ENCODE measurements around the gene PEX11G. TPM values are rescaled to one million over a fixed set of nuclear protein-coding genes. Genes with fewer than 3 reads are reported as not detected.

Gene PEX11G
- total and polyA plus RNA-seq, 2 of the 8 experiments (the other 6 are each of a cell fraction or from before 2014, with no cell fraction given) = 2.1 to 4.3 TPM

GRCh38 chr19:7482584-7483439 lies 6.0 kb downstream of the PEX11G start (continued):
- TF ChIP-seq RBBP5 (IDR thresholded peaks at IDR 0.05; ENCODE audit: borderline replicate concordance, low read depth, low read length) (no peak), SUZ12 (IDR thresholded peaks at IDR 0.05; ENCODE audit: low read length) (no peak), USF2 (IDR thresholded peaks at IDR 0.05; ENCODE audit: low read length) (no peak), BACH1 (IDR thresholded peaks at IDR 0.05; ENCODE audit: low read length) (no peak), E2F6 (IDR thresholded peaks at IDR 0.05) (peak; percentile 10), ATF2 (IDR thresholded peaks at IDR 0.05; ENCODE audit: low read length) (no peak), JUND (IDR thresholded peaks at IDR 0.05; ENCODE audit: low read length) (no peak), RXRA (IDR thresholded peaks at IDR 0.05; ENCODE audit: insufficient read depth, low read depth, low read length) (no peak), ATF3 (IDR thresholded peaks at IDR 0.05; ENCODE audit: insufficient read depth, low read depth, low read length) (no peak), TCF12 (IDR thresholded peaks at IDR 0.05; ENCODE audit: low read depth, low read length) (no peak), CHD2 (IDR thresholded peaks at IDR 0.05; ENCODE audit: low read length) (no peak), SIX5 (IDR thresholded peaks at IDR 0.05; ENCODE audit: low read depth, low read length) (no peak), POLR2A (IDR thresholded peaks at IDR 0.05; ENCODE audit: control extremely low read depth in 1 of 2, low read depth in 2 of 2, low read length in 2 of 2) (peak; percentile 36 to 84), BRCA1 (IDR thresholded peaks at IDR 0.05; ENCODE audit: low read depth, low read length) (no peak), EGR1 (IDR thresholded peaks at IDR 0.05; ENCODE audit: borderline replicate concordance, low read depth, low read length) (no peak), ZNF274 (IDR thresholded peaks at IDR 0.05; ENCODE audit: borderline replicate concordance, extremely low read depth, low read length) (no peak), KDM5A (IDR thresholded peaks at IDR 0.05; ENCODE audit: low read length) (no peak), CBX5 (IDR thresholded peaks at IDR 0.05; ENCODE audit: low read depth, low read length) (no peak)
